Stimulated activated CD4-positive, alpha-beta T cell treated with anti-CD3 and anti-CD28 coated beads, Interleukin-4, amount 100 ng/mL, for 4 hours (primary cell): ENCODE results near the gene TESMIN.

Experiments
- DNase-seq, 2 experiments: peaks; one replicate each; pipeline ENCODE4 v3.0.0-alpha.2; 2020

The TESMIN gene

DNA sequence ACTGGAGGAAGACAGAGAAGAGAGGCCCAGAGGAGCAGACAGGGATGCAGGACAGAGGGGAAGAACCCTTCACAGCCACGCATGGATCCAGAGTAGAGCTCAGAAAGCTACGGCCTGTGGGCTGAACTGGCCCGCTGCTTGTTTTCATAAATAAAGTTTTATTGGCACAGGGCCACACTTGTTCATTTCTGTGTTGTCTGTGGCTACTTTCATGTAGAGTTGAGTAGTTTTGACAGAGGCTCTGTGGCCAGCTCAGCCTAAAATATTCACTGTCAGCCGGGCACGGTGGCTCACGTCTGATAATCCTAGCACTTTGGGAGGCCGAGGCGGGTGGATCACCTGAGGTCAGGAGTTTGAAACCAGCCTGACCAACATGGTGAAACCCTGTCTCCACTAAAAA lies 93.2 kb downstream of the TESMIN start:
- DNase-seq, result no peak
